Epithelial cell of esophagus (primary cell): ENCODE data around the gene MFAP2.

Source experiments
- DNase-seq: peaks from one replicate; pipeline ENCODE4 v3.0.0; 2010; ENCODE audit warnings: low read depth
- H3K4me3 ChIP-seq: 2 replicates; pipeline ENCODE4 v1.5.1; 2011; ENCODE audit warnings: mild to moderate bottlenecking, low read length, control low read depth
- CTCF ChIP-seq: IDR thresholded peaks from 2 replicates; pipeline ENCODE4 v1.5.1; 2011; ENCODE audit warnings: low read depth, mild to moderate bottlenecking, low read length, control low read depth, inconsistent platforms; ENCODE audit not compliant: insufficient read depth; ENCODE audit errors: missing control alignments

MFAP2 gene

GRCh38 chr1:17007121-17007520, 26.7 kb upstream of the MFAP2 start:
- DNase-seq, result no peak
- H3K4me3 ChIP-seq, result no peak overlapping the region
- TF ChIP-seq CTCF, result no peak

- DNase-seq, result no peak
- no peak overlapping the region for H3K4me3 ChIP-seq
- TF ChIP-seq CTCF, result no peak
Measured at GRCh38 chr1:17005365-17005740, 24.9 kb upstream of the MFAP2 start.

- H3K4me3 ChIP-seq, result no peak overlapping the region
- no peak for DNase-seq
- TF ChIP-seq CTCF, result no peak
Measured at GRCh38 chr1:17004466-17005364, 24.3 kb upstream of the MFAP2 start.

GRCh38 chr1:17002524-17002902, 22.1 kb upstream of the MFAP2 start:
- DNase-seq, result no peak
- TF ChIP-seq CTCF, result no peak
- H3K4me3 ChIP-seq, result no peak overlapping the region

GRCh38 chr1:17001760-17002523, 21.5 kb upstream of the MFAP2 start:
- no peak for TF ChIP-seq CTCF
- no peak for DNase-seq
- no peak overlapping the region for H3K4me3 ChIP-seq

- H3K4me3 ChIP-seq, result no peak overlapping the region
- TF ChIP-seq CTCF, result no peak
- DNase-seq, result no peak
Measured at GRCh38 chr1:16999863-17000262, 19.4 kb upstream of the MFAP2 start.

GRCh38 chr1:16998589-16998988, 18.2 kb upstream of the MFAP2 start:
- H3K4me3 ChIP-seq, result no peak overlapping the region
- TF ChIP-seq CTCF, result no peak
- DNase-seq, result peak; percentile 79
